Measurements from ENCODE around the gene MATN4. TPM values are rescaled to one million over a fixed set of nuclear protein-coding genes. Genes with fewer than 3 reads are reported as not detected.

MATN4 gene
- total and polyA plus RNA-seq, 2 of the 13 experiments (the other 11 are each of a cell fraction or from before 2014, with no cell fraction given) = not detected

DNA sequence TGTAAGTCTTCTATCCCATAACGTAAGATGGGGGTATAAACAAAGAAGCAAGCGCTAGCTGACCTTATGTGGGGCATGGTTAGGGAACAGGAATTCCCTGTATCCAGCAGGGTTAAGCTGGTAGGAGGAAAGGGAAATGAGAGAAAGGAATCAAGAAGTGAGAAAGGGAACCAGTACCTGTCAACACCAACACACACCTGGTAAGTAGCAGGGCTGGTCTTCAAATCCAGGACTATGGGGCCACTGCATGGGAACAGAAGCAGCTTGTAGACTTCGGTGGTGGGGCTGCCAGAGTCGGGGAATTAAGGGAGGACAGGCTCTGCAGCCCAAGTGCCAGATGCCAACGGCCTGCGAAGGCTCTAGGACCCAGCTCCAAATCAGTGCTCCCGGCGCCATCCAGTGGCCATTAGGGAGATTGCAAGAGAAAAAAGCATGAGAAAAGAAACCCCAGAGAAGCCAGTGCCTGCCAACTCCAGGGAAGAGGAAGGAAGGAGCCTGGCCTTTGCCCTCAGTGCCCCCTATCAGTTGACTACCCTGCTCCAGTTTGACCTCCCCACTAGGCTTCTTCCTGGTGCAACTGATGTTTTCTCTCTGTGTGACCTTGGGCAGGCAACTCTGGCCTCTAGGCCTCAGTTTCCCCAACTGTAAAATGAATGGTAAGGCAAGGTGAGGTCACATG is 17.3 kb downstream of the MATN4 start:
- in situ Hi-C loops (cut with HindIII; ENCODE audit: extremely low pct_ligation_motif_present, low pct_unique_long_range_greater_than_20kb) = loop anchor here (10.0 kb wide), 1 partner anchor 276 kb away; no protein-coding TSS in a partner anchor
- TF ChIP-seq HNRNPLL (IDR thresholded peaks at IDR 0.05; ENCODE audit: low read depth, low read length, poor library complexity, severe bottlenecking) (no peak), CHCHD3 (CRISPR knock-in tag; IDR thresholded peaks at IDR 0.05) (no peak), EZH2 (conservative IDR thresholded peaks at IDR 0.05; ENCODE audit: low read depth, low read length) (peak; percentile 78; the same call in 1 of the 2 replicates), HMG20B (CRISPR knock-in tag; conservative IDR thresholded peaks at IDR 0.05) (no peak), ZNF782 (CRISPR knock-in tag; IDR thresholded peaks at IDR 0.05; ENCODE audit: borderline replicate concordance) (0 out of 2 replicates have a peak, but pooled peaks have one; percentile 20), ZNF501 (CRISPR knock-in tag; IDR thresholded peaks at IDR 0.05) (peak; percentile 35; the same call in 1 of the 2 replicates), ZNF124 (CRISPR knock-in tag; IDR thresholded peaks at IDR 0.05) (peak; percentile 71; the same call in 1 of the 2 replicates)
- TF ChIP-seq, protein P1, sequence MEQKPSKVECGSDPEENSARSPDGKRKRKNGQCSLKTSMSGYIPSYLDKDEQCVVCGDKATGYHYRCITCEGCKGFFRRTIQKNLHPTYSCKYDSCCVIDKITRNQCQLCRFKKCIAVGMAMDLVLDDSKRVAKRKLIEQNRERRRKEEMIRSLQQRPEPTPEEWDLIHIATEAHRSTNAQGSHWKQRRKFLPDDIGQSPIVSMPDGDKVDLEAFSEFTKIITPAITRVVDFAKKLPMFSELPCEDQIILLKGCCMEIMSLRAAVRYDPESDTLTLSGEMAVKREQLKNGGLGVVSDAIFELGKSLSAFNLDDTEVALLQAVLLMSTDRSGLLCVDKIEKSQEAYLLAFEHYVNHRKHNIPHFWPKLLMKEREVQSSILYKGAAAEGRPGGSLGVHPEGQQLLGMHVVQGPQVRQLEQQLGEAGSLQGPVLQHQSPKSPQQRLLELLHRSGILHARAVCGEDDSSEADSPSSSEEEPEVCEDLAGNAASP (CRISPR knock-in tag; IDR thresholded peaks at IDR 0.05; ENCODE audit: borderline replicate concordance) = 0 out of 2 replicates have a peak, but pooled peaks have one; percentile 29
- TF ChIP-seq, protein P2, sequence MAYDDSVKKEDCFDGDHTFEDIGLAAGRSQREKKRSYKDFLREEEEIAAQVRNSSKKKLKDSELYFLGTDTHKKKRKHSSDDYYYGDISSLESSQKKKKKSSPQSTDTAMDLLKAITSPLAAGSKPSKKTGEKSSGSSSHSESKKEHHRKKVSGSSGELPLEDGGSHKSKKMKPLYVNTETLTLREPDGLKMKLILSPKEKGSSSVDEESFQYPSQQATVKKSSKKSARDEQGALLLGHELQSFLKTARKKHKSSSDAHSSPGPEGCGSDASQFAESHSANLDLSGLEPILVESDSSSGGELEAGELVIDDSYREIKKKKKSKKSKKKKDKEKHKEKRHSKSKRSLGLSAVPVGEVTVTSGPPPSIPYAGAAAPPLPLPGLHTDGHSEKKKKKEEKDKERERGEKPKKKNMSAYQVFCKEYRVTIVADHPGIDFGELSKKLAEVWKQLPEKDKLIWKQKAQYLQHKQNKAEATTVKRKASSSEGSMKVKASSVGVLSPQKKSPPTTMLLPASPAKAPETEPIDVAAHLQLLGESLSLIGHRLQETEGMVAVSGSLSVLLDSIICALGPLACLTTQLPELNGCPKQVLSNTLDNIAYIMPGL (CRISPR knock-in tag; IDR thresholded peaks at IDR 0.05; ENCODE audit: borderline replicate concordance in 1 of 2, low read depth in 1 of 2) = peak in 1 of 2 experiments; percentile 73; a peak in 2 of 4 replicates
- TF ChIP-seq, protein P3, sequence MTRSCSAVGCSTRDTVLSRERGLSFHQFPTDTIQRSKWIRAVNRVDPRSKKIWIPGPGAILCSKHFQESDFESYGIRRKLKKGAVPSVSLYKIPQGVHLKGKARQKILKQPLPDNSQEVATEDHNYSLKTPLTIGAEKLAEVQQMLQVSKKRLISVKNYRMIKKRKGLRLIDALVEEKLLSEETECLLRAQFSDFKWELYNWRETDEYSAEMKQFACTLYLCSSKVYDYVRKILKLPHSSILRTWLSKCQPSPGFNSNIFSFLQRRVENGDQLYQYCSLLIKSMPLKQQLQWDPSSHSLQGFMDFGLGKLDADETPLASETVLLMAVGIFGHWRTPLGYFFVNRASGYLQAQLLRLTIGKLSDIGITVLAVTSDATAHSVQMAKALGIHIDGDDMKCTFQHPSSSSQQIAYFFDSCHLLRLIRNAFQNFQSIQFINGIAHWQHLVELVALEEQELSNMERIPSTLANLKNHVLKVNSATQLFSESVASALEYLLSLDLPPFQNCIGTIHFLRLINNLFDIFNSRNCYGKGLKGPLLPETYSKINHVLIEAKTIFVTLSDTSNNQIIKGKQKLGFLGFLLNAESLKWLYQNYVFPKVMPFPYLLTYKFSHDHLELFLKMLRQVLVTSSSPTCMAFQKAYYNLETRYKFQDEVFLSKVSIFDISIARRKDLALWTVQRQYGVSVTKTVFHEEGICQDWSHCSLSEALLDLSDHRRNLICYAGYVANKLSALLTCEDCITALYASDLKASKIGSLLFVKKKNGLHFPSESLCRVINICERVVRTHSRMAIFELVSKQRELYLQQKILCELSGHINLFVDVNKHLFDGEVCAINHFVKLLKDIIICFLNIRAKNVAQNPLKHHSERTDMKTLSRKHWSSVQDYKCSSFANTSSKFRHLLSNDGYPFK (CRISPR knock-in tag; IDR thresholded peaks at IDR 0.05; ENCODE audit: borderline replicate concordance) = 0 out of 2 replicates have a peak, but pooled peaks have one; percentile 31

More for the DNA sequence above, 17.3 kb downstream of the MATN4 start:
- whole genome bisulfite sequencing (ENCODE audit: low lambda C conversion rate) = 7% methylated on average over 8 of the region's 8 CpGs
- Histone ChIP-seq H3K36me3 (replicated peaks in 1 of 2; ENCODE audit: control insufficient read depth in 1 of 2, insufficient read depth in 2 of 2, low read length in 2 of 2) (no peaks in the 10 kb centered on the region), H3K9ac (ENCODE audit: insufficient read depth, low read depth, low read length) (no peak overlapping the region), H3K79me2 (ENCODE audit: insufficient read depth, low read length) (no peaks in the 10 kb centered on the region), H3K27me3 (ENCODE audit: control insufficient read depth in 1 of 2, insufficient read depth in 2 of 2, low read length in 2 of 2) (peaks cover 4 to 66% of the 10 kb centered on the region in 2 experiments; a peak in 4 of 5 replicates), H3K4me1 (ENCODE audit: insufficient read depth, low read length) (peaks cover 16% of the 10 kb centered on the region; the same call in 1 of the 2 replicates), H3K4me2 (ENCODE audit: low read depth, low read length) (peak overlapping the region; percentile 6; the same call in 1 of the 2 replicates), H3K4me3 (replicated peaks in 1 of 3; ENCODE audit: insufficient read depth in 1 of 3, low read depth in 2 of 3, low read length in 3 of 3) (no peak overlapping the region; a peak in 1 of 6 replicates), H2AFZ (ENCODE audit: low read length) (no peak overlapping the region), H4K20me1 (ENCODE audit: insufficient read depth, low read length) (no peaks in the 10 kb centered on the region), H3K27ac (ENCODE audit: extremely low read length, insufficient read depth, low read length) (no peak overlapping the region), H3K9me3 (ENCODE audit: low read length) (no peaks in the 10 kb centered on the region)
- ATAC-seq = peak; percentile 80
- peak; percentile 76 for DNase-seq (ENCODE audit: low spot score)
- ChIA-PET POLR2A (interaction anchor here (0.7 to 1.2 kb wide), 2 partner anchors 72 to 144 kb away, joined by 3 to 4 read pairs; partner anchors contain the start of gene SYS1), CTCF (ENCODE audit: low intra/inter-chr PET ratio, low total read pairs) (interaction anchor here (1.0 to 2.0 kb wide), 4 partner anchors 152 to 379 kb away, joined by 3 to 18 read pairs (median 8); no protein-coding TSS in a partner anchor)
- FAIRE-seq = no peak
- intact Hi-C loops (cut with micrococcal nuclease; ENCODE audit: unreplicated experiment) = loop anchor here (1.0 to 5.0 kb wide), 4 partner anchors 55 to 280 kb away; no protein-coding TSS in a partner anchor
- BruUV-seq (replicated peaks) = no TSS peak
